Measurements from ENCODE around the gene HIBCH. TPM values are rescaled to one million over a fixed set of nuclear protein-coding genes. Genes with fewer than 3 reads are reported as not detected.
A peak's percentile ranks its signal among the peaks of the same experiment; 100 is the strongest.

HIBCH gene
- total RNA-seq, 2 donors from 2014 or later = 13.0 to 14.0 TPM

DNA sequence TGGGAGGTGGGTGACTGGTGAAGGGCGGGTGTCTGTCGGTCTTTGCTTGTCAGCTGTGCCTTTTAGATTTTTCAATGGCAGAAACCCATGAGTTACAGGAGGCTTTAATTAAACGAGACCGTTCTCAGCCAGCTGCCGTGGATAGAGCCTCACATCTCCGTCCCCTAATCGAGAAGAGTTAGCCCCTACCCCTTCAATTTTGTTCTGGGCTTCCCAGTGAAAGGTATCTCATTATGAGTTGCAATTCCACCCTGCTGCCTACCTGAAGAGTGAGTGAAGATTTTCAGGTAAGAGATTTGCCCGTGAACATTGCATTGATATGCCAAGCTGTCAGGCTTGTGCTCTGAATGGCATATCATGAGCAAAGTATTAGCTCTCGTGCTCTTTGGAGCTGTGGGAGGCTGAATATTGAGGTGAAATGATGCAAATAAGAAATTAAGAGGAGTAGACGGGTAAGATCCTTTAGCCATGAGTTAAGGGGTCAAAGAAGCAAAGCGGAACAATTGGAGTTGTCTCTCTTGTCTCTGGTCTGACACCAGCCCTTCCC is 138.4 kb downstream of the HIBCH start:
- peaks cover 34% of the 10 kb centered on the region for H3K27me3 Mint-ChIP-seq
- H3K4me1 Mint-ChIP-seq = peaks cover 10% of the 10 kb centered on the region
- H3K4me3 Mint-ChIP-seq = peak overlapping the region; percentile 57
- H3K27ac Mint-ChIP-seq = no peak overlapping the region
- no peaks in the 10 kb centered on the region for H3K9me3 ChIP-seq (ENCODE audit: control insufficient read depth, low read length, poor library complexity, severe bottlenecking)
- no peaks in the 10 kb centered on the region for H3K36me3 Mint-ChIP-seq (ENCODE audit: low read depth)
- DNase-seq = no peak
- no peak for ATAC-seq

DNA sequence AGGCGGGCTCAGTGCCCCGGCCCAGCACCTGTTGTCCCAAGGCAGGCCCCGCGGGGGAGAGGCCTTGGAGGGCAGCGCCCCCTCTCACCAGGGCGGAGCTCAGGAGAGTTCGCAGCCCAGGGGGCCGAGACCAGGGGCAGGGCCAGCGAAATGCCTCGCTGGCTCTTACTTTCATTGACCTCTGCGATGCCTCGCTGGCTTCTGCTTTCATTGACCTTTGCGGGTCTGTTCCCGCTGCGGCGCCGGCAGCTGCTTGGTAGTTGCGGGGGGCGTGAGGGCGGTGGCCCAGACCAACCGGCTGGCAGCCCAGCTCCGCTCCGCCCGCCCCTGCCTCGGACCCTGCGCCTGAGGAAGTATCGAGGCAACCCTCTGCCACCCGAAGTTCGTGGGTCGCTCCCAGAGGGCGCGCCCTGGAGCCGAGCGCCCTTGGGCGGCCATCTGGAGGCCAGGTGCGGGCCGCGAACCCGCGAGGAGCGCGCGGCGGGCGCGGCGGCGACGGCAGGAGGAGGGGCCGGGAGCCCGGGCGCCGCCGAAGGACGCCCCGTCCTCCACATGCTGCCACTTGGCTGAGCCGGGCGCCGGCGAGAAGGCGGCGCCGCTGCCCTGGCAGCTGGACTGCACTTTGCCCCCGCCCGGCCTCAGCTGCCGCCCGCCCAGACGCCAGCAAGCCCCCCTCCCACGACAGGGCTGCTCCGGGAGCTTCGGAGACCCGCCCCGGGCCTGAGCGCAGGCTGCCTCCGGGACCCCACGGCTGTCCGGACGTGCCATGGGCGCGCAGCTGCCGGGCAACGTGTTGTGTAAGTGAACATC is 139.1 kb downstream of the HIBCH start:
- ATAC-seq (peak; percentile 64), DNase-seq (peak in 1 of 3 donors; percentile 11)
- H3K9me3 ChIP-seq (ENCODE audit: control insufficient read depth, low read length, poor library complexity, severe bottlenecking) = no peaks in the 10 kb centered on the region
- H3K27me3 Mint-ChIP-seq = peaks cover 34% of the 10 kb centered on the region
- no peaks in the 10 kb centered on the region for H3K36me3 Mint-ChIP-seq (ENCODE audit: low read depth)
- peak overlapping the region; percentile 57 for H3K4me3 Mint-ChIP-seq
- no peak overlapping the region for H3K27ac Mint-ChIP-seq
- H3K4me1 Mint-ChIP-seq = peaks cover 10% of the 10 kb centered on the region

DNA sequence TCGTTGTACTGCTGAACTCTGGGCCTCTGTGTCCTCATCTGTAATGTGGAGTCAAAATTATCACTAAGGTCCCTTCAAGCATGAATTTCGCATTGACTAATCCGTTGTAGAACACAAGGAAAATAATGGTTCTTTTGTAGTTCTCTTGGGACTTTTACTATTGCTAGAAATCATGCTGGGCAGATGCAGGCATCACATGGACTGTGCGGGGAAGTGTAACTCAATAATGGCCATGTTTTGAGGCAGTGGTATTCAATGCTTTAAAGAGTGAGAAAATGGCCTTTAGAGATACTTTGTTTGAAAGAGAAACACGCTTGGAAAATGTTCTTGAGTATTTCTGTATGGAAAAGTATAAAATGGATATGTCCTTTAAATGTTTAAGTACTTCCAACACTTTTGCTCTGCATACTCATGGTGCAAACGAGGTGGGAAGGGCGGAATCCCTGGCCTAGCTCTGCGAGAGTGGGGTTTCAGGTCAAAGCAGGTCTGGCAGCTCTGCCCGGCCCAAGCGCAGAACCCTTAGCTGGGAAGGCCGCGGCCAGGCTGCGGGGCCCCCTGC is 139.8 kb downstream of the HIBCH start:
- Mint-ChIP-seq H3K4me1 (peaks cover 7% of the 10 kb centered on the region), H3K4me3 (peak overlapping the region; percentile 74), H3K27ac (no peak overlapping the region), H3K36me3 (ENCODE audit: low read depth) (no peaks in the 10 kb centered on the region), H3K27me3 (peaks cover 34% of the 10 kb centered on the region)
- DNase-seq = no peak
- H3K9me3 ChIP-seq (ENCODE audit: control insufficient read depth, low read length, poor library complexity, severe bottlenecking) = no peaks in the 10 kb centered on the region
- ATAC-seq = no peak

DNA sequence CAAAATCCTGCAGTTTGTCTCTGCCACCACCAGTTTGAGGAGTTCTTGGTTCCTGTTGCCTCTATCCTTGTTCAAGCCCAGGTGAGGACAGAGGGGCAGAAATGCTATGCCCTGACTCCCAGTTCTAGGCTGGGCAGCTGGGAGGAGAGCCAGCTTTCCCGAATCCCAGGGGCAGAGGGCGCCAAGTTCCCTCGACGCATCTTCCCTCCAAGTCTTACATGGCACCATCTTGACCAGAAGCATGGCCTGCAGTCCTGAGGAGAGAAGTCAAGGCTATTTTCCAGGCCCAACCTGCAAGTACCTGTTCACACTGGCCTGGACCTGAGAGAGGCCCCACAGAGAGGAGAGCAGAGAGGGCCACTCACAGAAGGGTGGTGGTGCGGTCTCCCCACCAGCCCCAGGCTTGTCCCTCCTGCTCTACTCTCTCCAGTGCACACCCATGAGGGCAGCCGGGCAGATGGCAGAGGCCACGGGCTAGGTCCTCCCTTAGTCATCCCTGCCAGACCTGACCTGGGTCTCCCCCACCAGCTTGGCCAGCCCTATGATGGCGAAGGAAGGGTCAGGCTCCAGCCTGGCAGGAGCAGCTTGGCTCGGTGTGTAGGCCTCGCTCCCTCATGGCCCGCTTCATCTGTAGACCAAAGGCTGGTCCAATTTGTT is 141.4 kb downstream of the HIBCH start:
- no peak for ATAC-seq

DNA sequence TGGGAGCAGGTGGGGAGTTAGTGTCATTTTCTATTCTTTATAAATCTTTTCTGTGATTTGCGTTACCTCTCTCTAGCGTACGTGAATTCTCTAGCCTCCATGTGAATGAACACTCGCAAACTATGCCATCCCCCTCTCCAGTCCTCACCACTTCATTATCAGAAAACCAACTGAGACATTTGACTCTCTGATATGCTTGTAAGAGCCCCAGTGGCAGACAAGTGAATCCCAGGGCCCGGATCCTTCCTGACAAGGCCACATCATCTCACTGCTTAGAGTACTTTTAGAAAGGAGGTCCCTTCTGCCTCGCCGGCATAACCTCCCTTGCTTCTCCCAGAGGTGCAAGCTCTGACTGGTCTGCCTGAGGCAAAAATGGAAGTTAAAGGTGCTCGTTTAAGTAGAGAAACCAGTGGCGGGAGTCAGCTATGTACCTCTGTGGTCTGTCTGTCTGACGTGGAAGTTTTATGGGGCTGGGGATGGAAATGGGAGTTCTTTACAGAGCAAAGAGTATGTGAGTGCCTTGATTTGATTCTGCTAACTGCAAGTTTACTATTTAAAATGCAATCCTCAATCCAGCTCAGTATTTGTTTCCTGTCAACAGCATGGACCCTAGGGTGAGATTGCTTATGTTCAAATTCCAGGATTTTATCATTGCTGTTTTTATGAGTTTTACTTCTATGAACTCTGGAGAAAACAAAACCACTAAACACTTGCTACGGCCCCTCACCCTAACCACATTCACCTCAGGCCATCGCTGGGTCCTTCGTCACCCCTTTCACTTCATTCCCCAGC is 142.2 kb downstream of the HIBCH start:
- H3K36me3 Mint-ChIP-seq (ENCODE audit: low read depth) = no peaks in the 10 kb centered on the region
- no peak overlapping the region for H3K27ac Mint-ChIP-seq
- H3K4me3 Mint-ChIP-seq = no peak overlapping the region
- H3K4me1 Mint-ChIP-seq = peaks cover 7% of the 10 kb centered on the region
- ATAC-seq (no peak), DNase-seq (no peak)
- peaks cover 34% of the 10 kb centered on the region for H3K27me3 Mint-ChIP-seq
- no peaks in the 10 kb centered on the region for H3K9me3 ChIP-seq (ENCODE audit: control insufficient read depth, low read length, poor library complexity, severe bottlenecking)

More for the DNA sequence above, 141.4 kb downstream of the HIBCH start:
- Mint-ChIP-seq H3K27ac (no peak overlapping the region), H3K27me3 (peaks cover 34% of the 10 kb centered on the region), H3K36me3 (ENCODE audit: low read depth) (no peaks in the 10 kb centered on the region), H3K4me1 (peaks cover 7% of the 10 kb centered on the region), H3K4me3 (no peak overlapping the region)
- no peaks in the 10 kb centered on the region for H3K9me3 ChIP-seq (ENCODE audit: control insufficient read depth, low read length, poor library complexity, severe bottlenecking)
- no peak for DNase-seq

DNA sequence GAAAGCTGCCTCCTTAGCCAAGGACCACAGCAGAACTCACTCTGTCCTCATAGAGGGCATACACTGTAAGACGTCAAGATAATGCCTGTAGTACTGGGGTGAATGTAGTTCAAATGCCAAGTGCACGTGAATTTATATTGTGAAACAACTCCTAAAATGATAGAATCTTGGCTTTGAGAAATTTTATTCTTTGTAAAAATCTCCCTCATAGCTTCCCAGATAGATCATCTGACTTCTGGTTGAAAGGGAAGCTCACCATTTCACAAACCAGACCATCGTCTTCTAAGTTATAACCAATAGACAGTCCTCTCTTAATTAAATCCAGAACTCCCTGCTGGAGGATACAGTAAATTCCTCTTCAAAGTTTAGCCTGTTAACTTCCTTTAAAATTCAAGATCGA is 146.2 kb downstream of the HIBCH start:
- H3K27me3 Mint-ChIP-seq = peaks cover 15% of the 10 kb centered on the region
- no peak for DNase-seq
- no peak overlapping the region for H3K27ac Mint-ChIP-seq
- no peaks in the 10 kb centered on the region for H3K9me3 ChIP-seq (ENCODE audit: control insufficient read depth, low read length, poor library complexity, severe bottlenecking)
- H3K36me3 Mint-ChIP-seq (ENCODE audit: low read depth) = no peaks in the 10 kb centered on the region
- ATAC-seq = no peak
- H3K4me3 Mint-ChIP-seq = no peak overlapping the region
- no peaks in the 10 kb centered on the region for H3K4me1 Mint-ChIP-seq

DNA sequence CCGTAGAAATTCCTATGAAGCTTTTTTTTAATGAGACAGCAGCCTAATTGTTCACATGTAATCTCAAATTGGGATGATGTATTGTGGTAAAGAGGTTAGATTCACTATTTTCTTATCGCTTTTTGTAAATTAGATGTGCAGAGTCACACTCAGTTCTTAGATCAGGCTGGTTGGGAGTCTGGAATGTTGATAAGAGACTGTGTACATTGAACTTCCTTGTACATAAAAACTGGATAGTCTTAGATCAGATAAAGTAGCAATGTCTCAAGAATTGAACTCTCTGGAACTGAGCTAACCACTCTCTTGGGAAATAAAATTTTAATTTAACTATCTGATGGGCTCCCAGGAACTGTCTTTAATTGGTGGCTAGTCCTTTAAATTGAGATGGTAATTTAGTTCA is 149.0 kb downstream of the HIBCH start:
- H3K9me3 ChIP-seq (ENCODE audit: control insufficient read depth, low read length, poor library complexity, severe bottlenecking) = no peaks in the 10 kb centered on the region
- ATAC-seq (no peak), DNase-seq (no peak)
- H3K27me3 Mint-ChIP-seq = no peaks in the 10 kb centered on the region
- no peak overlapping the region for H3K4me3 Mint-ChIP-seq
- H3K4me1 Mint-ChIP-seq = no peaks in the 10 kb centered on the region
- no peak overlapping the region for H3K27ac Mint-ChIP-seq
- H3K36me3 Mint-ChIP-seq (ENCODE audit: low read depth) = no peaks in the 10 kb centered on the region

DNA sequence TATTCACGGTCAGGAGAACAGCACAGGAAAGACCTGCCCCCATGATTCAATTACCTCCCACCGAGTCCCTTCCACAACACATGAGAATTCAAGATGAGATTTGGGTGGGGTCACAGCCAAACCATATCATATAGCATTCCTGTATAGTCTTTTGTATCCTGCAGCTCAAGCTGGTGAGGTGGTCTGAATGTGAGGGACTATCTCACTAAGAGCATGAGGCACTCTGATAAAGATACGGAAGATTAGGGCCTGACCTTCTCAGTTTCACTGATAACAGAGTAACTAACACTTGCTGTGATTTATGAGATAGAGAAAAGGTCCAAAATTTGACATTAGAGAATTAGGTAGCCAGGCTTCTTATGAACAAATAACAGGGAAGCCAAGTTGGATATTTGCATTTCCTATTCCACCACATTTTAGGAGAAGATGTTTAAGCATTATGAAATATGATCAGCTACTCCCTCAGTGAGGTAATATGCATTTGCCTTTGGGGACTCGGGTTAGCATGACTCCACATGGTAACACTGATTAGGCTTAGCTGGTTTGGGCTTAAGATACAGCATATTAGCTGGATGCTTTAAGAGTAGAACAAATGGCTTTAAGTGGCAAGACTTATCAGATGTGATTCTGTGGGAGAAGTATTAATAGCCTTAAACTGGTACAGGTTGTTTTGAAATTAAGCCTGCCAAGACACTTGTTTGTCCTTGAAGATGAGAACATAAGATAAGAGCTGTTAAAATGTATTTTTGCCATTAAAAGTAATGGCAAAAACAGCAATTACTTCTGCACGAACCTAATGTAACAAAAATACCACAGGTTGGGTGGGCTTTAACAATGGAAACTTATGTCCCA is 150.2 kb downstream of the HIBCH start:
- H3K9me3 ChIP-seq (ENCODE audit: control insufficient read depth, low read length, poor library complexity, severe bottlenecking) = no peaks in the 10 kb centered on the region
- no peak overlapping the region for H3K27ac Mint-ChIP-seq
- DNase-seq (no peak), ATAC-seq (no peak)
- no peaks in the 10 kb centered on the region for H3K36me3 Mint-ChIP-seq (ENCODE audit: low read depth)
- H3K4me3 Mint-ChIP-seq = no peak overlapping the region
- no peaks in the 10 kb centered on the region for H3K4me1 Mint-ChIP-seq
- H3K27me3 Mint-ChIP-seq = no peaks in the 10 kb centered on the region

DNA sequence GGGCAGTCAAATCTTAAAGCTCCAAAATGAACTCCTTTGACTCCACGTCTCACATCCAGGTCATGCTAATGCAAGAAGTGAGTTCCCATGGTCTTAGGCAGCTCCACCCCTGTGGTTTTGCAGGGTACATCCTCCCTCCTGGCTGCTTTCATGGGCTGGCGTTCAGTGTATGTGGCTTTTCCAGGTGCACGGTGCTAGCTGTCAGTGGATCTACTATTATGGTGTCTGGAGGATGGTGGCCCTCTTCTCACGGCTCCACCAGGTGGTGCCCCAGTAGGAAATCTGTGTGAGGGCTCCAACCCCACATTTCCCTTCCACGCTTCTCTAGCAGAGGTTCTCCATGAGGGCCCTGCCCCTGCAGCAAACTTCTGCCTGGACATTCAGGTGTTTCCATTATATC is 151.9 kb downstream of the HIBCH start:
- Mint-ChIP-seq H3K4me3 (no peak overlapping the region), H3K27ac (no peak overlapping the region), H3K27me3 (no peaks in the 10 kb centered on the region), H3K36me3 (ENCODE audit: low read depth) (no peaks in the 10 kb centered on the region), H3K4me1 (no peaks in the 10 kb centered on the region)
- ATAC-seq (no peak), DNase-seq (no peak)
- H3K9me3 ChIP-seq (ENCODE audit: control insufficient read depth, low read length, poor library complexity, severe bottlenecking) = no peaks in the 10 kb centered on the region

DNA sequence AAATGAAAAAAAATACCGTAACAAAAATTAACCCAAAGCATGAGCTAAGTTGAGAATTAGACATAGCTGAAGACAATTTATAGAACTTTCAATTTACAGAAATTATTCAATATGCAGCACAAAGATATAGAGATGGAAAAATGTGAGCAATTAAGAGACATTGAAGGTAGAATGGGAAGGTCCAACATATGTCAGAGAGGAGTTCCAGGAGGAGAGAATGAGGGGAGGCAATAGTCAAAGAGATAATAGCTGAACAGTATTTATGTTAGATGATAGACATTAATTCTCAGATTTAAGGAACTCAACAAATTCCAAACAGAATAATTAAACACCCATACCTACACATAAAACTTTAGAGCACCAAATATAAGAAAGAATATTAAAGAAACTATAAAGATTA is 154.1 kb downstream of the HIBCH start:
- H3K9me3 ChIP-seq (ENCODE audit: control insufficient read depth, low read length, poor library complexity, severe bottlenecking) = no peaks in the 10 kb centered on the region
- no peaks in the 10 kb centered on the region for H3K36me3 Mint-ChIP-seq (ENCODE audit: low read depth)
- ATAC-seq (no peak), DNase-seq (no peak)
- no peaks in the 10 kb centered on the region for H3K27me3 Mint-ChIP-seq
- no peak overlapping the region for H3K4me3 Mint-ChIP-seq
- no peaks in the 10 kb centered on the region for H3K4me1 Mint-ChIP-seq
- H3K27ac Mint-ChIP-seq = no peak overlapping the region

DNA sequence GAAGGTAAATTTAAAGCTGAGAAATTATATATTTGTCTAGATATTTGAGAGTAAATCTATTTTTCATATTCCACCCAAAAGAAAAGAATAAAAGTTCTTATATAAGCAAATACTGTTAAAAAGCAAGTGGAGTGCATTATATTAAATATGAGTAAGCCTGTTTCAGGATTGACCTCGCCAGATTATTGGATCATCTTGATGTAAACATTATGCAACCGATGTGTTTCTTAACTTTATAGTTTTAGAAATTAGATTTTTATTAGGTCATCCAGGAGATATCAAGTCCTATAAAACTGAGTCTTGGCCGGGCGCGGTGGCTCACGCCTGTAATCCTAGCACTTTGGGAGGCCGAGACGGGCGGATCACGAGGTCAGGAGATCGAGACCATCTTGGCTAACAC is 156.8 kb downstream of the HIBCH start:
- no peaks in the 10 kb centered on the region for H3K36me3 Mint-ChIP-seq (ENCODE audit: low read depth)
- no peak overlapping the region for H3K4me3 Mint-ChIP-seq
- DNase-seq (no peak), ATAC-seq (no peak)
- H3K4me1 Mint-ChIP-seq = no peaks in the 10 kb centered on the region
- H3K27ac Mint-ChIP-seq = no peak overlapping the region
- H3K9me3 ChIP-seq (ENCODE audit: control insufficient read depth, low read length, poor library complexity, severe bottlenecking) = no peaks in the 10 kb centered on the region
- no peaks in the 10 kb centered on the region for H3K27me3 Mint-ChIP-seq

DNA sequence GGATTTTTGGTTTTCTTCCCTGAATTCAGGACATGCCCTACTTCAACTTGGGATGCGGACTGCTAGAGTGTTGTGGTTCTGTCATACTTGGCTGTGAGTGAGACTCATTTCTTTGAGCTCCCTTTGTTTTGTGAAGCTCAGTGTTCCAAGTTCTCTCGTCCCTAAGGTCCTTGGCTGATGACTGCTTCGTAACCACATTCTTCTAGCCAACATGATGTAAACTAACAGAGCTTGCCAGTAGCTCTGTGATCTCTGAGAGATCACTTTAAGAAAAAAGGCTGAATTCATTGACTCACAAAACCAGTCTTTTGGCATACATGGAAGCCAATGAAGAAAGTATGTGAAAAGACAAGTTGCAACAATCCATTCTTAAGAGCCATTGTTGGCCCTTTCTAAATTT is 160.2 kb downstream of the HIBCH start:
- Mint-ChIP-seq H3K27ac (no peak overlapping the region), H3K27me3 (peaks cover 6% of the 10 kb centered on the region), H3K4me3 (no peak overlapping the region), H3K4me1 (no peaks in the 10 kb centered on the region), H3K36me3 (ENCODE audit: low read depth) (no peaks in the 10 kb centered on the region)
- ATAC-seq (no peak), DNase-seq (no peak)
- H3K9me3 ChIP-seq (ENCODE audit: control insufficient read depth, low read length, poor library complexity, severe bottlenecking) = no peaks in the 10 kb centered on the region
